A673 (cell line): ENCODE results near the gene BANF1. TPM values are rescaled to one million over a fixed set of nuclear protein-coding genes. Genes with fewer than 3 reads are reported as not detected.

Experiments used
- BruUV-seq: library from RNA; stranded (reverse); fragments of 400-500 nt; replicated peaks from 2 replicates; lab custom pipeline; 2021; lab: Mats Ljungman, UMichigan
- CTCF ChIA-PET: fragments of 300-600 bp; sonication (Branson Sonifier 250); formaldehyde crosslinking; loops from one replicate; lab custom pipeline; 2022; ENCODE audit warnings: antibody characterized with exemption; lab: Charles Lee
- POLR2A ChIA-PET: fragments of 300-600 bp; sonication (Branson Sonifier 250); formaldehyde crosslinking; loops from one replicate; lab custom pipeline; 2022; ENCODE audit warnings: antibody characterized with exemption; ENCODE audit not compliant: low non-redundant PET; lab: Charles Lee
- DNase-seq: peaks from one replicate; pipeline ENCODE4 v3.0.0-alpha.2; 2015; ENCODE audit warnings: low spot score
- H3K27ac ChIP-seq: fragments of 200-600 bp; sonication (generic); 2 replicates; pipeline ENCODE4 v1.5.1; 2016; ENCODE audit warnings: mixed run types, low read depth, mild to moderate bottlenecking, mixed read lengths, antibody characterized with exemption, low read length; ENCODE audit not compliant: poor library complexity, severe bottlenecking
- H3K27me3 ChIP-seq: fragments of 200-600 bp; sonication (generic); replicated peaks from 2 replicates; pipeline ENCODE4 v1.6.1; 2017; ENCODE audit warnings: mixed run types, low read depth, mild to moderate bottlenecking, mixed read lengths, antibody characterized with exemption, low read length; ENCODE audit not compliant: insufficient read depth, poor library complexity
- H3K36me3 ChIP-seq: fragments of 200-600 bp; sonication (generic); 2 replicates; pipeline ENCODE4 v1.6.1; 2016; ENCODE audit warnings: mixed run types, mild to moderate bottlenecking, mixed read lengths, antibody characterized with exemption, low read length; ENCODE audit not compliant: insufficient read depth, poor library complexity, severe bottlenecking
- H3K4me1 ChIP-seq: fragments of 200-600 bp; sonication (generic); 2 replicates; pipeline ENCODE4 v1.6.1; 2017; ENCODE audit warnings: mixed run types, mild to moderate bottlenecking, mixed read lengths, antibody characterized with exemption, low read length; ENCODE audit not compliant: insufficient read depth, poor library complexity, severe bottlenecking
- H3K4me3 ChIP-seq: fragments of 200-600 bp; sonication (generic); 2 replicates; pipeline ENCODE4 v1.5.1; 2016; ENCODE audit warnings: low read depth, mixed run types, mild to moderate bottlenecking, mixed read lengths, low read length; ENCODE audit not compliant: poor library complexity, severe bottlenecking
- H3K9me3 ChIP-seq: fragments of 200-600 bp; sonication (generic); 2 replicates; pipeline ENCODE4 v1.6.1; 2016; ENCODE audit warnings: mixed run types, low read depth, mild to moderate bottlenecking, mixed read lengths, antibody characterized with exemption, low read length; ENCODE audit not compliant: poor library complexity, severe bottlenecking
- EZH2 ChIP-seq: fragments of 200-600 bp; sonication (generic); IDR thresholded peaks from 2 replicates; pipeline ENCODE4 v1.6.1; 2017; ENCODE audit warnings: borderline replicate concordance, low read depth, mild to moderate bottlenecking, mixed read lengths, antibody characterized with exemption, low read length; ENCODE audit not compliant: poor library complexity, severe bottlenecking
- intact Hi-C: fragments of 100-400 bp; cut with micrococcal nuclease; formaldehyde crosslinking; loops from one replicate; pipeline ENCODE4 v1.10.0; 2022; ENCODE audit not compliant: unreplicated experiment
- total RNA-seq: library from RNA; stranded (reverse); gene quantifications from 2 replicates; pipeline ENCODE4 v1.2.3, GENCODE V29; 2021
- TF ChIP-seq, protein P1 (sequence below): fragments of 300-800, 200-600 bp; sonication (generic); conservative IDR thresholded peaks from 2 replicates; pipeline ENCODE4 v1.5.1; 2017; ENCODE audit warnings: low read depth, mild to moderate bottlenecking, antibody characterized with exemption, low read length, moderate library complexity, mixed read lengths

The BANF1 gene
- total RNA-seq, 1 experiment from 2014 or later: 556 TPM

DNA sequence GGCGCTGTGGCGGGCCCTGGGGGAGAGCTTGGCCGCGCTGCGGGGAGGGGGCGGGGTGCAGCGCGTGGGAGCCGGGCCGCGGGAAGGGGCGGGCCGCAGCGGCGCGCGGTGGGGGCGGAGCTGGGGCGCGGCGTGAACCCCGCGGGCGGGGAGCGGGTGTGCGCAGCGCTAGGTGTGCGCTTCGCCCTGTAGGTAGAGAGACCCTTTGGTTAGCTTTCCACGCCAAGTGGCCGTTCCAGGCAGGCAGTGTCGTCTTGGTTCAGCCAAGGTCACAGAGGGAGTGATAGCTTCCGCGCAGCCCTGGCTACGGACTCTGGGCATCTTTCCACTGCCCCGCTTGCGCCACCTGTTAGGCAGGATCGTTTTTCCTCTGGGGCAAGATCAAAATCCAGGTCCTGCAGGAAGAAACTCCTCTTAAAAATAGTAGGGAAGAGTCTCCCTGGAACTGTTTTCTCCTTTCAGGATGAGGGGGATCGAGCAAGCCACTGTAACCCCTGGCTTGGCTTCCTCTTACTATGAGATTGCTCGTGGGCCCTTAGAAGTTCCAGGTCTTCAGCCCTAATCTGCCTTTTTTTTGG lies 434 bp downstream of the BANF1 start:
- Histone ChIP-seq H3K27ac (peak overlapping the region; percentile 93), H3K27me3 (no peaks in the 10 kb centered on the region), H3K36me3 (peaks cover 46% of the 10 kb centered on the region), H3K9me3 (no peaks in the 10 kb centered on the region), H3K4me3 (peak overlapping the region; percentile 63), H3K4me1 (peaks cover 3% of the 10 kb centered on the region)
- no TSS peak for BruUV-seq
- CTCF ChIA-PET: interaction anchor here (0.6 to 1.0 kb wide), 3 partner anchors 38 to 143 kb away, joined by 3 read pairs; no protein-coding TSS in a partner anchor
- intact Hi-C loops: loop anchor here (2.0 to 5.0 kb wide), 3 partner anchors 40 to 220 kb away; partner anchors contain the start of genes AP5B1, SART1 and SF3B2
- no peak for TF ChIP-seq EZH2
- TF ChIP-seq, protein P1, sequence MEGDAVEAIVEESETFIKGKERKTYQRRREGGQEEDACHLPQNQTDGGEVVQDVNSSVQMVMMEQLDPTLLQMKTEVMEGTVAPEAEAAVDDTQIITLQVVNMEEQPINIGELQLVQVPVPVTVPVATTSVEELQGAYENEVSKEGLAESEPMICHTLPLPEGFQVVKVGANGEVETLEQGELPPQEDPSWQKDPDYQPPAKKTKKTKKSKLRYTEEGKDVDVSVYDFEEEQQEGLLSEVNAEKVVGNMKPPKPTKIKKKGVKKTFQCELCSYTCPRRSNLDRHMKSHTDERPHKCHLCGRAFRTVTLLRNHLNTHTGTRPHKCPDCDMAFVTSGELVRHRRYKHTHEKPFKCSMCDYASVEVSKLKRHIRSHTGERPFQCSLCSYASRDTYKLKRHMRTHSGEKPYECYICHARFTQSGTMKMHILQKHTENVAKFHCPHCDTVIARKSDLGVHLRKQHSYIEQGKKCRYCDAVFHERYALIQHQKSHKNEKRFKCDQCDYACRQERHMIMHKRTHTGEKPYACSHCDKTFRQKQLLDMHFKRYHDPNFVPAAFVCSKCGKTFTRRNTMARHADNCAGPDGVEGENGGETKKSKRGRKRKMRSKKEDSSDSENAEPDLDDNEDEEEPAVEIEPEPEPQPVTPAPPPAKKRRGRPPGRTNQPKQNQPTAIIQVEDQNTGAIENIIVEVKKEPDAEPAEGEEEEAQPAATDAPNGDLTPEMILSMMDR: no peak
- POLR2A ChIA-PET: interaction anchor here (0.6 kb wide), 1 partner anchor 23 kb away, joined by 6 read pairs; the partner anchor contains the start of gene CATSPER1
- DNase-seq: no peak

DNA sequence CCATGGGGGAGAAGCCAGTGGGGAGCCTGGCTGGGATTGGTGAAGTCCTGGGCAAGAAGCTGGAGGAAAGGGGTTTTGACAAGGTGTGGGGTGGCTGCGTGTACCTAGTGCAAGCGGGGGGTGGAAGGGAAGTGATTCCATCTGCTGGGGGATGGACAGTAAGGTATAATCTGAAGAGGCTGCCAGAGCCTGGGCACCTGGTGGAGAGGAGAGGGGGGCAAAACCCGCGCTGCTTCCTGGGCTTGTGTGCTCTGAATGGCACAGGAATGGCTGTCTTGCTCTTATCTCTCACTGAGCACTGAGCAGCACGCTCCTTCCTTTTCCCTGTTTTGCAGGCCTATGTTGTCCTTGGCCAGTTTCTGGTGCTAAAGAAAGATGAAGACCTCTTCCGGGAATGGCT lies 988 bp downstream of the BANF1 start:
- Histone ChIP-seq H3K27ac (peak overlapping the region; percentile 93), H3K4me1 (peaks cover 3% of the 10 kb centered on the region), H3K9me3 (no peaks in the 10 kb centered on the region), H3K36me3 (peaks cover 41% of the 10 kb centered on the region), H3K27me3 (no peaks in the 10 kb centered on the region), H3K4me3 (peak overlapping the region; percentile 63)
- BruUV-seq: no TSS peak
- ChIA-PET POLR2A (no interaction called here), CTCF (no interaction called here)
- intact Hi-C loops: loop anchor here (2.0 to 5.0 kb wide), 3 partner anchors 41 to 221 kb away; partner anchors contain the start of genes AP5B1, SART1 and SF3B2
- no peak for TF ChIP-seq EZH2
- TF ChIP-seq, protein P1: no peak
- DNase-seq: no peak

DNA sequence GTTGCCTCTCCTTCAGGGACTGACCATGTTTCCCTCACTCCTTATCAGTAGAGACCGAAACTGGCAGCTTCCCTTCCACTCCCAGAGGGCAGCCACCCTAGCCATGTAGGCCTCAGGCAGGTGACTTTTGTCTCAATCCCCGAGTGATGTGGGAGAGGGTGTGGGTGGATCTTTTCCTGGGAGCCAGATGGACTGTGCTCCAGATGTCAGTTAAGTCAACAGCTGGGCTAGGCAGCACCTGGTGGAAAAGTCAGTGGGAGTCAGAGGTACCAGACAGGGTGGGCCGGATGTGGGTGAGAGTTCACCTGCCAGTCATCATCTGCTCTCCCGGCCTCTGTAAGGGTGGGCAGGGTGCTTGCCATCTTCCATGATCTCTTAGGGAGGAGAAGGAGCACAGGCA lies 1.9 kb downstream of the BANF1 start:
- peaks cover 3% of the 10 kb centered on the region for H3K4me1 ChIP-seq
- intact Hi-C loops: loop anchor here (5.0 kb wide), 2 partner anchors 42 to 222 kb away; partner anchors contain the start of genes AP5B1 and SART1
- CTCF ChIA-PET: no interaction called here
- no peak overlapping the region for H3K27ac ChIP-seq
- H3K9me3 ChIP-seq: no peaks in the 10 kb centered on the region
- peaks cover 32% of the 10 kb centered on the region for H3K36me3 ChIP-seq
- POLR2A ChIA-PET: no interaction called here
- no peak for TF ChIP-seq EZH2
- TF ChIP-seq, protein P1: no peak
- H3K27me3 ChIP-seq: no peaks in the 10 kb centered on the region
- no peak for DNase-seq
- BruUV-seq: no TSS peak
- no peak overlapping the region for H3K4me3 ChIP-seq
